Endothelial cell (in vitro differentiated cells): Measurements from ENCODE around the gene TRNP1. TPM values are rescaled to one million over a fixed set of nuclear protein-coding genes. Genes with fewer than 3 reads are reported as not detected.

Experiments used
- DNase-seq: peaks from one replicate; pipeline ENCODE4 v3.0.0; 2021; ENCODE audit warnings: low spot score
- H3K27ac Mint-ChIP-seq: one replicate; pipeline ENCODE4 v1.8.0; 2021; ENCODE audit warnings: mixed read lengths, inconsistent platforms; ENCODE audit not compliant: unreplicated experiment
- H3K27me3 Mint-ChIP-seq: one replicate; pipeline ENCODE4 v1.8.0; 2021; ENCODE audit warnings: mild to moderate bottlenecking, moderate library complexity, mixed read lengths, inconsistent platforms; ENCODE audit not compliant: unreplicated experiment
- H3K36me3 Mint-ChIP-seq: one replicate; pipeline ENCODE4 v1.8.0; 2021; ENCODE audit warnings: mild to moderate bottlenecking, low read depth, mixed read lengths, inconsistent platforms; ENCODE audit not compliant: unreplicated experiment
- H3K4me1 Mint-ChIP-seq: one replicate; pipeline ENCODE4 v1.8.0; 2021; ENCODE audit warnings: mild to moderate bottlenecking, mixed read lengths, inconsistent platforms; ENCODE audit not compliant: unreplicated experiment
- H3K4me3 Mint-ChIP-seq: one replicate; pipeline ENCODE4 v1.8.0; 2021; ENCODE audit warnings: mild to moderate bottlenecking, mixed read lengths, inconsistent platforms; ENCODE audit not compliant: unreplicated experiment
- H3K9me3 Mint-ChIP-seq: one replicate; pipeline ENCODE4 v1.8.0; 2021; ENCODE audit warnings: mixed read lengths, inconsistent platforms; ENCODE audit not compliant: unreplicated experiment
- total RNA-seq: library from RNA; stranded (reverse); fragmentation: NEBNext Ultra II Directional; extraction: Animal tissue kit (Norgen Biotek cat#: 25700); gene quantifications from one replicate; pipeline ENCODE4 v1.2.1, GENCODE V29; 2021; ENCODE audit not compliant: unreplicated experiment
- TF ChIP-seq, protein P1 (sequence below): fragments of 200-600 bp; sonication (generic); IDR thresholded peaks from one replicate; pipeline ENCODE4 v1.5.0; 2021; ENCODE audit warnings: antibody characterized with exemption; ENCODE audit not compliant: unreplicated experiment

The TRNP1 gene
- total RNA-seq, 1 donor from 2014 or later: 4.2 TPM

DNA sequence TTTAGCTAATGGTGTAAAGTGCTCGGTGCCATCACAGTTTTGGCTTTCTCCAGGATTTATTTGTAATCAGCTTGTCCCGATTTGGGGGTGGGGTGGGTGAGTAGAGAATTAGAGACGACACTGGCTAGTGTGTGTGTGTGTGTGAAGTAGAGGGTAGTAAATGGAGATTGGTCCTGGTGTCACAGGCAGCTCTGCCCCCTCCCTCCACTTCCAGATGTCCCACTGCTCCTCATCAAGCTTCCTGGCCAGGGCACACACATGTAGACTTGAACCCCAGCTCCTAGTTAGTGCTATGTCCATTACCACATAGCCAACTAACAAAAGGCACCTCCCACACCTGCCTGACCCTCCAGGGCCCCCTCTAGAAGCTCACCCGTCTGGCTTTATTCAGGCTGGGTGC, 3.2 kb downstream of the TRNP1 start:
- no peak overlapping the region for H3K4me3 Mint-ChIP-seq
- H3K9me3 Mint-ChIP-seq: no peaks in the 10 kb centered on the region
- H3K4me1 Mint-ChIP-seq: peaks cover 15% of the 10 kb centered on the region
- TF ChIP-seq, protein P1, sequence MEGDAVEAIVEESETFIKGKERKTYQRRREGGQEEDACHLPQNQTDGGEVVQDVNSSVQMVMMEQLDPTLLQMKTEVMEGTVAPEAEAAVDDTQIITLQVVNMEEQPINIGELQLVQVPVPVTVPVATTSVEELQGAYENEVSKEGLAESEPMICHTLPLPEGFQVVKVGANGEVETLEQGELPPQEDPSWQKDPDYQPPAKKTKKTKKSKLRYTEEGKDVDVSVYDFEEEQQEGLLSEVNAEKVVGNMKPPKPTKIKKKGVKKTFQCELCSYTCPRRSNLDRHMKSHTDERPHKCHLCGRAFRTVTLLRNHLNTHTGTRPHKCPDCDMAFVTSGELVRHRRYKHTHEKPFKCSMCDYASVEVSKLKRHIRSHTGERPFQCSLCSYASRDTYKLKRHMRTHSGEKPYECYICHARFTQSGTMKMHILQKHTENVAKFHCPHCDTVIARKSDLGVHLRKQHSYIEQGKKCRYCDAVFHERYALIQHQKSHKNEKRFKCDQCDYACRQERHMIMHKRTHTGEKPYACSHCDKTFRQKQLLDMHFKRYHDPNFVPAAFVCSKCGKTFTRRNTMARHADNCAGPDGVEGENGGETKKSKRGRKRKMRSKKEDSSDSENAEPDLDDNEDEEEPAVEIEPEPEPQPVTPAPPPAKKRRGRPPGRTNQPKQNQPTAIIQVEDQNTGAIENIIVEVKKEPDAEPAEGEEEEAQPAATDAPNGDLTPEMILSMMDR: no peak
- no peaks in the 10 kb centered on the region for H3K36me3 Mint-ChIP-seq
- no peak overlapping the region for H3K27ac Mint-ChIP-seq
- DNase-seq: no peak
- peaks cover 18% of the 10 kb centered on the region for H3K27me3 Mint-ChIP-seq

DNA sequence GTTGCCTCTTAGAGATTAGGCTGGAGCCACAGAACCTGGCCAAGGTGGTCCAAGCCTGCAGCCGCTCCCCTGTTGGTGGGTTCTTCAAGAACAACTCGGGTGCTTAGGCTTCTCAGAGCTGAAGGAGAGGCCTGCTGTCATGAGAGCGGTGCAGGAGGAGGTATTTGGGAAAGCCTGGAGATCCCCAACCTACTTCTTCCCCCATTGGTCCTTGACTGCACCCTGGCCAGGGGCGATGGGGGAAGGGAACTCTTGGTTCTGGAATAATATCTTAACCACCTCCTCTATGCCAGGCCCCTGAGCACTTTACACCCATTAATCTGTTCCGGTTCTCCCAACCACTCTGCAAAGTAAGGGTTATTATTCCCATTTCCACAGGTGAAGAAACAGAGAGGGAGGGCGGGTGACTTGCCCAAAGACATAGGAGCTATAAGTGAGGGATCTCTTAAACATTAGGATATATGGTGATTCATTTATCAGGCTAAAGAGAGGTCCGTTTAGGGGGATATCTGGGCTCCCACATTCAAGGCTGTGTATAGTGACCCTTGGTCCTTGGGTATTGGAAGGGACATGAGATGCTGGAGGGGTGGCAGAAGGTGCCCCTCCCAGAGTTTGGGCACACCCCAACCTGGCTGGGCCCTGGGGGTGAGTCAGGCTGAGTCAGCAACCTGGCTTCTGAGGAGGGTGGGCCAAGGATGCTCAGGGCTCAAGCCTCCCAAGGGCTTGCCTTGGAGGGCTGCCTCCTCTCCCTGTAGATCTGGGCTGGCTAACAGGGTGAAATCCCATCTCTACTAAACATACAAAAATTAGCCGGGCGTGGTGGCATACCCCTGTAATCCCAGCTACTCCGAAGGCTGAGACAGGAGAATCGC, 5.2 kb downstream of the TRNP1 start:
- peaks cover 15% of the 10 kb centered on the region for H3K27me3 Mint-ChIP-seq
- DNase-seq: no peak
- no peaks in the 10 kb centered on the region for H3K36me3 Mint-ChIP-seq
- TF ChIP-seq, protein P1: no peak
- H3K4me3 Mint-ChIP-seq: no peak overlapping the region
- H3K27ac Mint-ChIP-seq: no peak overlapping the region
- no peaks in the 10 kb centered on the region for H3K9me3 Mint-ChIP-seq
- peaks cover 10% of the 10 kb centered on the region for H3K4me1 Mint-ChIP-seq

DNA sequence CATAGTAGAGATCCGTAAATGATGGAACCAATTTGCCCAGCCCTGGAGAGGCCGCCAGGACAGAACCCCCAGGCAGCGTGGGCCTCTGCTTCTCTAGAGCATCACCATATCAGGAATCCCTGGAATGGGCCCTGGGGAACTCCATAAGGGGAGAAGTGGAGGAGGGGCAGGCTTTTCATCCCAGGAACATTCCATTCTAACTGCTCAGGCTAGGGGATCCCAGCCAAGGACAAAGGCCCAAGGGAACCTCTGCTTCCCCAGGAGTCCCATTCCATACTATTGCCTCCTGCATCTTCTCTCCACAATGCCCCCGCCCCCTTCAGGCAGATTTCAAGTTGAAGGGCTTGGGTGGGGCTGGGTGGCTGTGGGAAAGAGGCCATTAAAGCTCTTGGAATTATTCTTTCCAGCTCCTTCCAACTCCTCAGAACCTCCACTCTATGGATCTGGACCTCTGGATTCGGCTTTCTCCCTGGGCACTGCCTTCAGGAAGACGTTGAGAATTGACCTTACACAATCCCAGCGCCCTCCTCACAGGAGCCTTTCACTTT, 6.0 kb downstream of the TRNP1 start:
- H3K27me3 Mint-ChIP-seq: peaks cover 16% of the 10 kb centered on the region
- no peak overlapping the region for H3K4me3 Mint-ChIP-seq
- H3K9me3 Mint-ChIP-seq: no peaks in the 10 kb centered on the region
- TF ChIP-seq, protein P1: no peak
- peak; percentile 15 for DNase-seq
- no peaks in the 10 kb centered on the region for H3K36me3 Mint-ChIP-seq
- no peak overlapping the region for H3K27ac Mint-ChIP-seq
- H3K4me1 Mint-ChIP-seq: peaks cover 10% of the 10 kb centered on the region

DNA sequence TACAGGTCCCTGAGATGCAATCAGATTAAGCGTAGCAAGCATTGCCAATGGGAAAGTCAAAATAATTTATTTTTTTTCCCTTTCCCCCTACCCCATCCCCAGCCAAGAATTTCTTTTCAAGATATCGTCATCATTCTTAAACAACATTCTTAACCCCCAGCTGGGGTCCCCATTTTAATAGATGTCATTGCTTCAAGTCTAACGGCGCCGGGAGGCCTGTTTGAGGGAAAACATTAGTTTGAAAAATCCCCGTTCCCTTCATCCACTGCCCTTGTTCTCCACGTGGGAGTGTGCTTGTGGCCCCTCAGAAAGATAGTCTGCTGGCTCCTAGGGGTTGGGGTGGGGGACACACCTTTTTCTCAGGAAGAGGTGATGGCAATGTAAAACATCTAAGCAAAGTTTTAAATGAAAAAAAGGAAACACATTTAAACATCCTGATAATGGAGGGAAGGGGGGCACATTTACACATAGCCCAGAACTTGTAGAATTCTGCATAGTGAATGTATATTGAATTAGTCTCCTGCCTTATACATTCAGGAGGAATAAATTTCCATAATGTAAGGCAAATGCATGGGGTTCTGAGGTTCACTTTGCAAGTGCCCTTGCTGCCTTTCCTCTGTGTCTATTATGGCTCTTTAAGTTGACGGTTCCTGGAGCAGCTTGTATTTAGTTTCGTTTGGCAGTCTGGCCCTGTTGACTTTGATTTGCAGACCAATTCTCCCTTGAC, 6.8 kb downstream of the TRNP1 start:
- Mint-ChIP-seq H3K4me3 (no peak overlapping the region), H3K36me3 (no peaks in the 10 kb centered on the region), H3K27me3 (peaks cover 16% of the 10 kb centered on the region), H3K4me1 (peaks cover 10% of the 10 kb centered on the region), H3K27ac (no peak overlapping the region), H3K9me3 (no peaks in the 10 kb centered on the region)
- no peak for DNase-seq
- TF ChIP-seq, protein P1: no peak
